ENCODE data around the gene ATF5.
A peak's percentile ranks its signal among the peaks of the same experiment; 100 is the strongest.

ATF5 gene

GRCh38 chr19:49916839-49917733 is 11.9 kb upstream of the ATF5 start:
- Histone ChIP-seq H3K36me3 (ENCODE audit: control insufficient read depth, insufficient read depth, low read length) (peaks cover 35% of the 10 kb centered on the region), H3K27me3 (replicated peaks; ENCODE audit: control insufficient read depth, insufficient read depth, low read length) (no peaks in the 10 kb centered on the region), H3K4me3 (replicated peaks; ENCODE audit: low read depth, low read length) (no peak overlapping the region)
- peak; percentile 59 for TF ChIP-seq CTCF (IDR thresholded peaks at IDR 0.05; ENCODE audit: insufficient read depth, low read length, poor library complexity, severe bottlenecking)
- no peak for DNase-seq (ENCODE audit: extremely low read depth, insufficient read length)

GRCh38 chr19:49918089-49918488 is 10.9 kb upstream of the ATF5 start:
- Histone ChIP-seq H3K27me3 (replicated peaks; ENCODE audit: control insufficient read depth, insufficient read depth, low read length) (no peaks in the 10 kb centered on the region), H3K36me3 (ENCODE audit: control insufficient read depth, insufficient read depth, low read length) (peaks cover 37% of the 10 kb centered on the region), H3K4me3 (replicated peaks; ENCODE audit: low read depth, low read length) (no peak overlapping the region)
- TF ChIP-seq CTCF (IDR thresholded peaks at IDR 0.05; ENCODE audit: insufficient read depth, low read length, poor library complexity, severe bottlenecking) = no peak
- DNase-seq (ENCODE audit: extremely low read depth, insufficient read length) = no peak

- no peak for DNase-seq (ENCODE audit: extremely low read depth, insufficient read length)
Observed at GRCh38 chr19:49920624-49921363, 8.2 kb upstream of the ATF5 start.

GRCh38 chr19:49921871-49922795 is 6.9 kb upstream of the ATF5 start:
- TF ChIP-seq CTCF (IDR thresholded peaks at IDR 0.05; ENCODE audit: insufficient read depth, low read length, poor library complexity, severe bottlenecking) = no peak
- Histone ChIP-seq H3K36me3 (ENCODE audit: control insufficient read depth, insufficient read depth, low read length) (peaks cover 37% of the 10 kb centered on the region), H3K27me3 (replicated peaks; ENCODE audit: control insufficient read depth, insufficient read depth, low read length) (no peaks in the 10 kb centered on the region), H3K4me3 (replicated peaks; ENCODE audit: low read depth, low read length) (no peak overlapping the region)
- DNase-seq (ENCODE audit: extremely low read depth, insufficient read length) = no peak

More at GRCh38 chr19:49920624-49921363, 8.2 kb upstream of the ATF5 start:
- no peaks in the 10 kb centered on the region for H3K27me3 ChIP-seq (replicated peaks; ENCODE audit: control insufficient read depth, insufficient read depth, low read length)
- H3K4me3 ChIP-seq (replicated peaks; ENCODE audit: low read depth, low read length) = no peak overlapping the region
- TF ChIP-seq CTCF (IDR thresholded peaks at IDR 0.05; ENCODE audit: insufficient read depth, low read length, poor library complexity, severe bottlenecking) = no peak
- peaks cover 36% of the 10 kb centered on the region for H3K36me3 ChIP-seq (ENCODE audit: control insufficient read depth, insufficient read depth, low read length)

Data from GM06990 (cell line).